Effector memory CD4-positive, alpha-beta T cell (primary cell): ENCODE results near the gene AP1G2.
"Not testable (repeated sequence)": the region's sequence is repeated elsewhere in the genome, so short reads cannot be mapped to it uniquely, and the experiment has no call there.

ENCODE experiments used
- DNase-seq, 3 donors: peaks; one replicate each; pipeline ENCODE4 v3.0.0-alpha.2; 2020
- H3K27ac ChIP-seq: 2 replicates; pipeline ENCODE4 v1.7.0; 2013; ENCODE audit warnings: mild to moderate bottlenecking, low read length, moderate library complexity; ENCODE audit not compliant: insufficient read depth, poor library complexity, severe bottlenecking
- H3K27me3 ChIP-seq: replicated peaks from 2 replicates; pipeline ENCODE4 v1.7.0; 2013; ENCODE audit warnings: mild to moderate bottlenecking, low read length; ENCODE audit not compliant: insufficient read depth, control insufficient read depth, poor library complexity, severe bottlenecking
- H3K36me3 ChIP-seq: 2 replicates; pipeline ENCODE4 v1.7.0; 2013; ENCODE audit warnings: mild to moderate bottlenecking, low read length, moderate library complexity; ENCODE audit not compliant: control insufficient read depth, insufficient read depth
- H3K4me1 ChIP-seq: 2 replicates; pipeline ENCODE4 v1.7.0; 2013; ENCODE audit warnings: low read length, mild to moderate bottlenecking; ENCODE audit not compliant: control insufficient read depth, insufficient read depth, poor library complexity, severe bottlenecking
- H3K4me3 ChIP-seq: 2 replicates; pipeline ENCODE4 v1.7.0; 2013; ENCODE audit warnings: low read length, low read depth, mild to moderate bottlenecking; ENCODE audit not compliant: insufficient read depth, poor library complexity, severe bottlenecking
- H3K9me3 ChIP-seq: 2 replicates; pipeline ENCODE4 v1.7.0; 2013; ENCODE audit warnings: mild to moderate bottlenecking, low read length, moderate library complexity; ENCODE audit not compliant: control insufficient read depth

AP1G2 gene

DNA sequence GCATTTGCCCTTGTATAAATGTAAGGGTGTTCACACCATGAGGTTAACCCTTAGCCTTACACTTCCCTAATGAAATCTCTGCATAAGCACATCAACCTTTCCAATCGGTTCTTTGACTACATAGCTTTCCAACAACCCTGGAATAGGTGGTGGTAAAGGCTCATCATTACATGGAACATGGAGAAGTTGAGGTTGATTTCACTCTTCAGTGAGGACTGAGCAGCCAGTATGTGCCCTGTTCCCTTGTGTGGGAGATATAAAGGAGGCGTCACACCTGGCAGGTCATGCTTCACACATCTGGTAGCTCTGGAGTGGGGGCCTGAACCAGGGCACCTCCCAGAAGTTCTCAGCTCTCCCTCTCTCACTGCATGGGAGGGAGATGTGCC lies 32.7 kb upstream of the AP1G2 start:
- no peak overlapping the region for H3K27ac ChIP-seq
- no peak for DNase-seq
- H3K36me3 ChIP-seq, result no peaks in the 10 kb centered on the region
- no peaks in the 10 kb centered on the region for H3K4me1 ChIP-seq
- H3K27me3 ChIP-seq, result no peaks in the 10 kb centered on the region
- no peak overlapping the region for H3K4me3 ChIP-seq
- H3K9me3 ChIP-seq, result no peaks in the 10 kb centered on the region

DNA sequence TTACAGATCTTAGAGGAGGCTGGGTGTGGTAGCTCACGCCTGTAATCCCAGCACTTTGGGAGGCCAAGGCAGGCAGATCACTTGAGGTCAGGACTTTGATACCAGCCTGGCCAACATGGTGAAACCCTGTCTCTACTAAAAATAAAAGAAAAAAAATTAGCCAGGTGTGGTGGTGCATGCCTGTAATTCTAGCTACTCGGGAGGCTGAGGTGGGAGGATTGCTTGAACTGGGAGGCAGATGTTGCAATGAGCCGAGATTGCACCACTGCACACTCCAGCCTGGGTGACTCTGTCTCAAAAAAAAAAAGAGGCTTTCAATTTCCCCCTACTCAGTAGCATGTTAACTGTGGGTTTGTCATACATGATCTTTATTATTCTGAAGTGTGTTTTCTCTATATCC lies 26.6 kb upstream of the AP1G2 start:
- not testable (repeated sequence) for H3K36me3 ChIP-seq, H3K4me1 ChIP-seq, H3K9me3 ChIP-seq, H3K27ac ChIP-seq, DNase-seq, H3K4me3 ChIP-seq, H3K27me3 ChIP-seq

GRCh38 chr14:23590198-23590597 lies 22.6 kb upstream of the AP1G2 start:
- Histone ChIP-seq H3K4me1 (peaks cover 3% of the 10 kb centered on the region), H3K27me3 (no peaks in the 10 kb centered on the region), H3K27ac (no peak overlapping the region), H3K9me3 (no peaks in the 10 kb centered on the region), H3K4me3 (no peak overlapping the region), H3K36me3 (no peaks in the 10 kb centered on the region)
- DNase-seq, result no peak

GRCh38 chr14:23589606-23590005 lies 22.0 kb upstream of the AP1G2 start:
- H3K27ac ChIP-seq, result no peak overlapping the region
- H3K36me3 ChIP-seq, result no peaks in the 10 kb centered on the region
- H3K4me1 ChIP-seq, result peaks cover 3% of the 10 kb centered on the region
- H3K9me3 ChIP-seq, result no peaks in the 10 kb centered on the region
- no peak for DNase-seq
- H3K4me3 ChIP-seq, result no peak overlapping the region
- H3K27me3 ChIP-seq, result no peaks in the 10 kb centered on the region

DNA sequence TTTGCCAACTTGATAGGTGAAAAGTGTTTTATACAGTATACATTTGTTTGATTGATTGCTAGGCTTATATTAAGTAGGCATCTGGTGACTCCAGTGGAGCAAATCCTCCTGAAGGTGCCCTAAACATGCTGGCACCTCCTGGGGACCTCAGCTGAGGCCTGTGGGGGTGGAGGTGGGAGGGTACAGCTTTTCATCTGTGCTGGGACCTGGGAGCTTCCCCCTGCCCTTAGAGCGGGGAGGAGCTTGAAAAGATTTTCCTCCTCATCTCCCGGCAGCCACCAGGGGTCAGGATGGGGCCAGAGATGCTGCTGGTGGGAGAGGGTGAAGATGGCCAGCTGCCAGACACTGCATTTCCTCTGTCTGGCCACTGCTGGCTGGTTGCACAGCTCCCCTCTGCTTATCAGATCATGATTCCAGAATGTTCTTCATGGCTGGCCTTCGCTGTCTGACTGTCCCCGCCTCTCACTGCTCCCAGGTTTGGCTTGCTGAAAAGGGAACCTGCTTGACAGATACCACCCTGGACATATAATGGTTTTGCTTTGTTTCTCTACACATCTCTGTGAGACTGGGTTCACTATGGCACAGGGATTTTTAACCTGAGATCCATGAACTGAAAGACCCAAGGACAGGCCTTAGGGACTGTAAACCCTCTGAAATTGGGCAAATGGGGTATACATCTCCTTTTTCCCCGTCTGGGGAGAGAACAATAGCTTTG lies 21.4 kb upstream of the AP1G2 start:
- H3K27me3 ChIP-seq, result no peaks in the 10 kb centered on the region
- H3K4me1 ChIP-seq, result peaks cover 3% of the 10 kb centered on the region
- no peaks in the 10 kb centered on the region for H3K9me3 ChIP-seq
- peak; percentile 61 to 76 (median 69) for DNase-seq
- H3K36me3 ChIP-seq, result no peaks in the 10 kb centered on the region
- no peak overlapping the region for H3K4me3 ChIP-seq
- no peak overlapping the region for H3K27ac ChIP-seq

DNA sequence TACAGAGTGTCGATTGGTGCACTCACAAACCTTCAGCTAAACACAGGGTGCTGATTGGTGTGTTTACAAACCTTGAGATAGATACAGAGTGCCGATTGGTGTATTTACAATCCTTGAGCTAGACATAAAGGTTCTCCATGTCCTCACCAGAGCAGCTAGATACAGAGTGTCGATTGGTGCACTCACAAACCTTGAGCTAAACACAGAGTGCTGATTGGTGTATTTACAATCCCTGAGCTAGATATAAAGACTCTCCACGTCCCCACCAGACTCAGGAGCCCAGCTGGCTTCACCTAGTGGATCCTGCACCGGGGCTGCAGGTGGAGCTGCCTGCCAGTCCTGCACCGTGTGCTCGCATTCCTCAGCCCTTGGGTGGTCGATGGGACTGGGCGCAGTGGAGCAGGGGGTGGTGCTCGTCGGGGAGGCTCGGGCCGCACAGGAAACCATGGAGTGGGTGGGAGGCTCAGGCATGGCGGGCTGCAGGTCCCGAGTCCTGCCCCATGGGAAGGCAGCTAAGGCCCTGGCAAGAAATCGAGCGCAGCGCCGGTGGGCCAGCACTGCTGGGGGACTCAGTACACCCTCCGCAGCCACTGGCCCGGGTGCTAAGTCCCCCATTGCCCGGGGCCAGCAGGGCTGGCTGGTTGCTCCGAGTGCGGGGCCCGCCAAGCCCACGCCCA lies 17.1 kb upstream of the AP1G2 start:
- H3K4me3 ChIP-seq, H3K27me3 ChIP-seq, DNase-seq, H3K4me1 ChIP-seq, H3K36me3 ChIP-seq, H3K27ac ChIP-seq, H3K9me3 ChIP-seq: not testable (repeated sequence)

GRCh38 chr14:23583761-23584526 lies 16.4 kb upstream of the AP1G2 start:
- H3K36me3 ChIP-seq, H3K9me3 ChIP-seq, H3K4me3 ChIP-seq, H3K4me1 ChIP-seq, H3K27ac ChIP-seq, DNase-seq, H3K27me3 ChIP-seq: not testable (repeated sequence)

GRCh38 chr14:23582906-23583760 lies 15.5 kb upstream of the AP1G2 start:
- Histone ChIP-seq H3K36me3 (no peaks in the 10 kb centered on the region), H3K27me3 (peaks cover 13% of the 10 kb centered on the region), H3K4me3 (no peak overlapping the region), H3K27ac (no peak overlapping the region), H3K9me3 (no peaks in the 10 kb centered on the region), H3K4me1 (peaks cover 3% of the 10 kb centered on the region)
- no peak for DNase-seq

DNA sequence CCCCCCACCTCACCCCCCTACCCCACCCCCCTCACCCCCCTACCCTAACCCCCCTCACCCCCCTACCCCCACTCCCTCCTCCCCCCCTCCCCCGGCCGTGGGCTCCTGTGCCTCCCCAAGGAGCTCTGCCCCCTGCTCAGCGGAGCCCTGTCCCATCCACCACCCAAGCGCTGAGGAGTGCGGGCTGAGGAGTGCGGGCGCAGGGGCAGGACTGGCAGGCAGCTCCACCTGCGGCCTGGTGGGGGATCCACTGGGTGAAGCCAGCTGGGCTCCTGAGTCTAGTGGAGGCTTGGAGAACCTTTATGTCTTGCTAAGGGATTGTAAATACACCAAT lies 13.3 kb upstream of the AP1G2 start:
- no peak overlapping the region for H3K27ac ChIP-seq
- peaks cover 32% of the 10 kb centered on the region for H3K27me3 ChIP-seq
- no peak for DNase-seq
- peaks cover 21% of the 10 kb centered on the region for H3K4me1 ChIP-seq
- H3K4me3 ChIP-seq, result no peak overlapping the region
- no peaks in the 10 kb centered on the region for H3K9me3 ChIP-seq
- H3K36me3 ChIP-seq, result no peaks in the 10 kb centered on the region
